ENCODE data around the gene ARSB. TPM values are rescaled to one million over a fixed set of nuclear protein-coding genes. Genes with fewer than 3 reads are reported as not detected.

The ARSB gene
- polyA plus RNA-seq, 1 of the 3 experiments (the other 2 are of a cell fraction): 12.5 TPM

- Histone ChIP-seq H3K4me3 (ENCODE audit: low read depth in 2 of 2, low read length in 1 of 2) (no peak overlapping the region), H3K9ac (no peak overlapping the region), H2AFZ (ENCODE audit: low read depth) (no peak overlapping the region), H3F3A (replicated peaks; ENCODE audit: insufficient read depth) (no peaks in the 10 kb centered on the region), H3K27me3 (ENCODE audit: insufficient read depth) (no peaks in the 10 kb centered on the region), H3K4me2 (no peak overlapping the region), H3K9me2 (no peaks in the 10 kb centered on the region), H3K79me2 (ENCODE audit: insufficient read depth) (no peaks in the 10 kb centered on the region), H4K20me1 (ENCODE audit: insufficient read depth) (no peaks in the 10 kb centered on the region), H3K4me1 (ENCODE audit: control insufficient read depth in 1 of 2, insufficient read depth in 2 of 2, low read depth in 1 of 2, low read length in 1 of 2) (peaks cover 0 to 2% of the 10 kb centered on the region in 2 experiments; a peak in 2 of 4 replicates), H3K9me3 (no peaks in the 10 kb centered on the region), H3K36me3 (replicated peaks in 1 of 2; ENCODE audit: control insufficient read depth in 1 of 2, insufficient read depth in 2 of 2, low read length in 1 of 2) (no peaks in the 10 kb centered on the region), H3K27ac (ENCODE audit: low read depth in 2 of 2, low read length in 1 of 2) (no peak overlapping the region)
- ChIA-PET CTCF (interaction anchor here (0.7 kb wide), 1 partner anchor 24 kb away, joined by 4 read pairs; no protein-coding TSS in a partner anchor), POLR2A (no interaction called here)
- TF ChIP-seq FOSL2 (IDR thresholded peaks at IDR 0.05; ENCODE audit: borderline replicate concordance, low read depth): no peak
- TF ChIP-seq JUND (IDR thresholded peaks at IDR 0.05): no peak
- no peak for TF ChIP-seq RAD21 (IDR thresholded peaks at IDR 0.05; ENCODE audit: low read length)
- TF ChIP-seq EZH2phosphoT487 (IDR thresholded peaks at IDR 0.05; ENCODE audit: borderline replicate concordance, low read depth): no peak
- no peak for TF ChIP-seq SMC3 (IDR thresholded peaks at IDR 0.05; ENCODE audit: low read depth, low read length)
- no peak for TF ChIP-seq FOXM1 (IDR thresholded peaks at IDR 0.05; ENCODE audit: low read depth)
- no peak for TF ChIP-seq CTCF (IDR thresholded peaks at IDR 0.05)
- TF ChIP-seq FOXJ3 (CRISPR knock-in tag; IDR thresholded peaks at IDR 0.05): no peak
- TF ChIP-seq USF2 (IDR thresholded peaks at IDR 0.05; ENCODE audit: borderline replicate concordance, low read depth, low read length): no peak
- no peak for TF ChIP-seq REST (IDR thresholded peaks at IDR 0.05; ENCODE audit: low read depth, low read length)
- TF ChIP-seq ZBTB33 (IDR thresholded peaks at IDR 0.05; ENCODE audit: borderline replicate concordance, low read depth): no peak
- TF ChIP-seq RXRA (IDR thresholded peaks at IDR 0.05; ENCODE audit: borderline replicate concordance, low read depth): no peak
- no peak for TF ChIP-seq POLR2AphosphoS5 (IDR thresholded peaks at IDR 0.05; ENCODE audit: low read depth, low read length)
- no peak for TF ChIP-seq NRF1 (IDR thresholded peaks at IDR 0.05; ENCODE audit: low read depth, low read length)
- no peak for TF ChIP-seq MXI1 (IDR thresholded peaks at IDR 0.05; ENCODE audit: low read depth, low read length)
- TF ChIP-seq EP300 (IDR thresholded peaks at IDR 0.05; ENCODE audit: borderline replicate concordance in 1 of 2, low read depth in 1 of 2, low read length in 1 of 2): no peak
- TF ChIP-seq NFIC (IDR thresholded peaks at IDR 0.05; ENCODE audit: borderline replicate concordance): no peak
- TF ChIP-seq TEAD4 (IDR thresholded peaks at IDR 0.05; ENCODE audit: borderline replicate concordance, insufficient read depth): no peak
- TF ChIP-seq TAF1 (IDR thresholded peaks at IDR 0.05; ENCODE audit: borderline replicate concordance, low read depth, low read length): no peak
- WGBS (ENCODE audit: low lambda C conversion rate): 94% methylated on average over 3 of the region's 3 CpGs
- DNase-seq: no peak
Observed at GRCh38 chr5:78819166-78819565, 165.9 kb downstream of the ARSB start.

Measured in SK-N-SH (cell line).